Measurements from ENCODE around the gene IFT172.
A peak's percentile ranks its signal among the peaks of the same experiment; 100 is the strongest.

IFT172 gene

GRCh38 chr2:27494284-27494943 is 4.9 kb upstream of the IFT172 start:
- no peak for DNase-seq

GRCh38 chr2:27493948-27494283 is 4.4 kb upstream of the IFT172 start:
- DNase-seq = no peak

- no peak for DNase-seq
These were observed 3.0 kb upstream of the IFT172 start for GRCh38 chr2:27492557-27492956.

- DNase-seq = no peak
These were observed 435 bp downstream of the IFT172 start for GRCh38 chr2:27489118-27489497.

GRCh38 chr2:27485496-27485895 is 4.0 kb downstream of the IFT172 start:
- no peak for DNase-seq

GRCh38 chr2:27471961-27472360 is 17.6 kb downstream of the IFT172 start:
- DNase-seq = no peak

- no peak for DNase-seq
These were observed 25.1 kb downstream of the IFT172 start for GRCh38 chr2:27464443-27464842.

- no peak for DNase-seq
These were observed 28.4 kb downstream of the IFT172 start for GRCh38 chr2:27461118-27461517.

- DNase-seq = no peak
These were observed 35.6 kb downstream of the IFT172 start for GRCh38 chr2:27453968-27454367.

GRCh38 chr2:27451095-27451494 is 38.4 kb downstream of the IFT172 start:
- no peak for DNase-seq

GRCh38 chr2:27448381-27448780 is 41.2 kb downstream of the IFT172 start:
- DNase-seq = no peak

- DNase-seq = no peak
These were observed 43.5 kb downstream of the IFT172 start for GRCh38 chr2:27446057-27446456.

GRCh38 chr2:27445615-27446014 is 43.9 kb downstream of the IFT172 start:
- no peak for DNase-seq

- DNase-seq = no peak
These were observed 44.4 kb downstream of the IFT172 start for GRCh38 chr2:27445155-27445554.

GRCh38 chr2:27442920-27443282 is 46.6 kb downstream of the IFT172 start:
- DNase-seq = no peak

- peak; percentile 73 for DNase-seq
These were observed 47.3 kb downstream of the IFT172 start, which contains the start of gene KRTCAP3 for GRCh38 chr2:27441958-27442919. KRTCAP3 (plus strand) TSS chr2:27442381; CDS start chr2:27442413, 32 bp downstream.

- no peak for DNase-seq
These were observed 48.2 kb downstream of the IFT172 start for GRCh38 chr2:27441226-27441926.

GRCh38 chr2:27435628-27436027 is 53.9 kb downstream of the IFT172 start:
- DNase-seq = no peak

GRCh38 chr2:27431395-27431794 is 58.1 kb downstream of the IFT172 start:
- peak; percentile 41 for DNase-seq

- peak; percentile 80 for DNase-seq
These were observed 60.5 kb downstream of the IFT172 start for GRCh38 chr2:27428978-27429541.

- DNase-seq = peak; percentile 95
These were observed 61.1 kb downstream of the IFT172 start, which contains the start of gene NRBP1 for GRCh38 chr2:27428213-27428977. NRBP1 (plus strand) TSS chr2:27428631; CDS start chr2:27433274, 4,643 bp downstream.

GRCh38 chr2:27427863-27428212 is 61.7 kb downstream of the IFT172 start:
- no peak for DNase-seq

Measured in CD4-positive, alpha-beta T cell treated with Interleukin-17A for 4 hours (primary cell).